ENCODE measurements around the gene THNSL1.

GRCh38 chr10:24995072-24995471, 21.3 kb upstream of the THNSL1 start:
- TF ChIP-seq CTCF (CRISPR knock-in tag; IDR thresholded peaks at IDR 0.05), result no peak
- TF ChIP-seq ZNF101 (CRISPR knock-in tag; IDR thresholded peaks at IDR 0.05; ENCODE audit: borderline replicate concordance, low read depth), result no peak
- TF ChIP-seq CHD2 (IDR thresholded peaks at IDR 0.05; ENCODE audit: low read depth, low read length), result no peak
- TF ChIP-seq ZNF18 (CRISPR knock-in tag; IDR thresholded peaks at IDR 0.05; ENCODE audit: insufficient replicate concordance), result no peak
- TF ChIP-seq NR2F1 (CRISPR knock-in tag; IDR thresholded peaks at IDR 0.05), result no peak
- TF ChIP-seq CHD4 (IDR thresholded peaks at IDR 0.05; ENCODE audit: borderline replicate concordance, low read length), result no peak
- TF ChIP-seq NR2C2 (CRISPR knock-in tag; IDR thresholded peaks at IDR 0.05; ENCODE audit: borderline replicate concordance), result no peak
- TF ChIP-seq FOSL1 (CRISPR knock-in tag; IDR thresholded peaks at IDR 0.05; ENCODE audit: borderline replicate concordance), result no peak
- TF ChIP-seq GABPB1 (CRISPR knock-in tag; IDR thresholded peaks at IDR 0.05), result no peak
- no peak for TF ChIP-seq ZNF639 (CRISPR knock-in tag; conservative IDR thresholded peaks at IDR 0.05)
- no peak for TF ChIP-seq ZFP90 (CRISPR knock-in tag; IDR thresholded peaks at IDR 0.05; ENCODE audit: borderline replicate concordance)
